ENCODE measurements around the gene HOXA9.

DNA sequence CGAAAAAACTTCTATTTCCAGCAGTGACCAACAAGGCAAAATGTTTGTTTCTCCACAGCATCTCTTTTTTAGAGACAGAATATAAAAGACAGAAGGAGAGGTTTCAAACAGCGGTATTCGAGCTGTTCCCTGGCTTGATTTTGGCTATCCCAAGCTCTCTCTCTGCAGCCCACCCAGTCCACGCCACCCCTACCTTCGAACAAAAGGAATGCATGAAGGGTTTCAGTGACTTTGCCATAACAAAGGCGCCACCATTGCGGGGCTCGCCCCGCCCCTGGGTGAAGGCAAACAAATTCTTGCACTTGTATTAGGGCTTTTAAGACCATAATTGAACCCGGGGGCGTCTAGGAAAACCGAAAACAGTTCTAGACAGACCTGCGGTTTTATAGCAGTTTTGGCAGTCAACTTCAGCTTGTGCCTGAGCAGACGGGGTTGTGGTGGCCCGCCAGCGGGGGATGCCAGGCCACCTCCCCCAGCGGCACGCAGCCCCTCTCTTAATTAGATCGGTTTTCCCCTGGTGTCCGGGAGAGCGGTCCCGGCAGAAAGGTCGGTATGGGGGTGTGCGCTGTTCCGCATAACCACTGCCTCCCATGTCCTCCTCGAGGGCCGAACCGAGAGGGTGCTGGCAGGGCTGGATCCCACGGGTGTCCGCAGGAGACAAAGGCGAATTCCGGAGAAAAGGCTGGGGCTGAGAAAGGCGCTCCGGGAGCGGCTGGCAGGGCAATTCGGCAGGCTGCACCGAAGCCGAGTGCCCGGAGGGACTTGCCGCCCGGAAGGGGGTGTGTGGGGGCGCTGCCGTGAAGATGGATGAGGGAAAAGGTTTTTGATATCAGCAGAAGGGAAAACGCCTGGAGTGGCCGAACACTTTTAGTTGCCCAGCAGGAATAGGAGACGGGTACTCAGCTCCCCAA, 22.4 kb upstream of the HOXA9 start:
- no peak for TF ChIP-seq EP300 (IDR thresholded peaks at IDR 0.05; ENCODE audit: low read depth)
- TF ChIP-seq CTCF (IDR thresholded peaks at IDR 0.05) = no peak
- TF ChIP-seq POLR2A (IDR thresholded peaks at IDR 0.05) = no peak

Measured in transverse colon (tissue), 3 donors.